PC-3 (cell line): ENCODE data around the gene PRXL2A. TPM values are rescaled to one million over a fixed set of nuclear protein-coding genes. Genes with fewer than 3 reads are reported as not detected.

ENCODE experiments used
- ATAC-seq: fragments of 200-7000 bp; cut with Tn5 transposase; 2 replicates; pipeline ENCODE4 v1.9.1; 2020; ENCODE audit warnings: mild to moderate bottlenecking, moderate library complexity
- BruUV-seq: library from RNA; stranded (reverse); fragments of 400-500 nt; replicated peaks from 2 replicates; lab custom pipeline; 2021; lab: Mats Ljungman, UMichigan
- CTCF ChIA-PET: fragments of 300-600 bp; sonication (Branson Sonifier 250); formaldehyde crosslinking; loops from one replicate; lab custom pipeline; 2022; ENCODE audit warnings: antibody characterized with exemption; lab: Charles Lee
- POLR2A ChIA-PET: fragments of 300-600 bp; sonication (Branson Sonifier 250); formaldehyde crosslinking; loops from one replicate; lab custom pipeline; 2022; ENCODE audit warnings: antibody characterized with exemption; ENCODE audit not compliant: unreplicated experiment; lab: Charles Lee
- DNase-seq: peaks from one replicate; pipeline ENCODE4 v3.0.0-alpha.2; 2015
- H2AFZ ChIP-seq: fragments of 300-600 bp; sonication (generic); 2 replicates; pipeline ENCODE4 v1.6.0; 2016; ENCODE audit warnings: antibody characterized with exemption, low read length
- H3F3A ChIP-seq: fragments of 300-600 bp; sonication (generic); one replicate; pipeline ENCODE4 v1.6.0; 2017; ENCODE audit warnings: antibody characterized with exemption, low read length, control low read depth, mild to moderate bottlenecking; ENCODE audit not compliant: unreplicated experiment
- H3K27ac ChIP-seq: fragments of 300-600 bp; sonication (generic); 2 replicates; pipeline ENCODE4 v1.5.1; 2016; ENCODE audit warnings: mild to moderate bottlenecking, low read length
- H3K27me3 ChIP-seq: fragments of 300-600 bp; sonication (generic); 2 replicates; pipeline ENCODE4 v1.6.1; 2016; ENCODE audit warnings: low read length, mixed read lengths
- H3K36me3 ChIP-seq: fragments of 300-600 bp; sonication (generic); 2 replicates; pipeline ENCODE4 v1.6.1; 2016; ENCODE audit warnings: low read depth, mixed run types, low read length, mixed read lengths
- H3K4me1 ChIP-seq: fragments of 300-600 bp; sonication (generic); 2 replicates; pipeline ENCODE4 v1.5.1; 2016; ENCODE audit warnings: low read length; ENCODE audit not compliant: insufficient read depth
- H3K4me2 ChIP-seq: fragments of 300-600 bp; sonication (generic); 2 replicates; pipeline ENCODE4 v1.6.0; 2016; ENCODE audit warnings: low read length
- H3K4me3 ChIP-seq: fragments of 300-600 bp; sonication (generic); 2 replicates; pipeline ENCODE4 v1.5.1; 2016; ENCODE audit warnings: mild to moderate bottlenecking, low read length, mixed read lengths
- H3K79me2 ChIP-seq: fragments of 300-600 bp; sonication (generic); 2 replicates; pipeline ENCODE4 v1.6.1; 2017; ENCODE audit warnings: low read length, mixed read lengths
- H3K9ac ChIP-seq: fragments of 300-600 bp; sonication (generic); 2 replicates; pipeline ENCODE4 v1.6.0; 2016; ENCODE audit warnings: mild to moderate bottlenecking, low read length
- H3K9me2 ChIP-seq: fragments of 300-600 bp; sonication (generic); replicated peaks from 2 replicates; pipeline ENCODE4 v1.6.1; 2016; ENCODE audit warnings: mixed run types, low read length, mixed read lengths
- H3K9me3 ChIP-seq: fragments of 300-600 bp; sonication (generic); 2 replicates; pipeline ENCODE4 v1.6.1; 2016; ENCODE audit warnings: low read length, mixed read lengths
- H4K20me1 ChIP-seq: fragments of 300-600 bp; sonication (generic); 2 replicates; pipeline ENCODE4 v1.6.1; 2016; ENCODE audit warnings: low read length, mixed read lengths
- CTCF ChIP-seq: fragments of 300-600 bp; sonication (generic); conservative IDR thresholded peaks from 2 replicates; pipeline ENCODE4 v1.5.1; 2017; ENCODE audit warnings: antibody characterized with exemption, low read depth, mild to moderate bottlenecking, low read length
- EZH2 ChIP-seq: fragments of 300-600 bp; sonication (generic); IDR thresholded peaks from one replicate; pipeline ENCODE4 v1.6.1; 2017; ENCODE audit warnings: antibody characterized with exemption, mild to moderate bottlenecking, low read length; ENCODE audit not compliant: unreplicated experiment
- EZH2phosphoT487 ChIP-seq: fragments of 300-600 bp; sonication (generic); IDR thresholded peaks from 2 replicates; pipeline ENCODE4 v1.6.1; 2018; ENCODE audit warnings: mild to moderate bottlenecking, antibody characterized with exemption, low read length, borderline replicate concordance
- intact Hi-C: fragments of 100-400 bp; cut with micrococcal nuclease; formaldehyde crosslinking; loops from 2 replicates; pipeline ENCODE4 v1.9.0; 2023
- total RNA-seq: library from RNA; depleted of rRNA; stranded (reverse); fragments of >200 nt; gene quantifications from 2 replicates; pipeline ENCODE4 v1.2.3, GENCODE V29; 2014

Gene PRXL2A
- total RNA-seq, 1 experiment from 2014 or later, result not detected

GRCh38 chr10:80448209-80448942 is 40.0 kb downstream of the PRXL2A start:
- Histone ChIP-seq H2AFZ (no peak overlapping the region), H3K36me3 (no peaks in the 10 kb centered on the region), H3K9me2 (no peaks in the 10 kb centered on the region), H3F3A (no peaks in the 10 kb centered on the region), H3K4me3 (no peak overlapping the region), H3K27ac (no peak overlapping the region), H3K79me2 (no peaks in the 10 kb centered on the region), H3K9ac (no peak overlapping the region), H3K9me3 (no peaks in the 10 kb centered on the region), H4K20me1 (no peaks in the 10 kb centered on the region), H3K27me3 (no peaks in the 10 kb centered on the region), H3K4me1 (no peaks in the 10 kb centered on the region), H3K4me2 (no peak overlapping the region)
- BruUV-seq, result no TSS peak
- DNase-seq (no peak), ATAC-seq (no peak)
- intact Hi-C loops, result no loop called here
- CTCF ChIA-PET, result no interaction called here
- TF ChIP-seq CTCF, result no peak
- TF ChIP-seq EZH2phosphoT487, result no peak
- TF ChIP-seq EZH2, result no peak
- POLR2A ChIA-PET, result no interaction called here

- no peak overlapping the region for H2AFZ ChIP-seq
- CTCF ChIA-PET, result no interaction called here
- no peak overlapping the region for H3K4me3 ChIP-seq
- H4K20me1 ChIP-seq, result no peaks in the 10 kb centered on the region
- POLR2A ChIA-PET, result no interaction called here
- DNase-seq (no peak), ATAC-seq (no peak)
- no peak overlapping the region for H3K9ac ChIP-seq
- intact Hi-C loops, result no loop called here
- H3K4me1 ChIP-seq, result no peaks in the 10 kb centered on the region
- no peak overlapping the region for H3K4me2 ChIP-seq
- no peaks in the 10 kb centered on the region for H3K79me2 ChIP-seq
- H3F3A ChIP-seq, result no peaks in the 10 kb centered on the region
- no peaks in the 10 kb centered on the region for H3K36me3 ChIP-seq
- H3K9me2 ChIP-seq, result no peaks in the 10 kb centered on the region
- no TSS peak for BruUV-seq
- no peaks in the 10 kb centered on the region for H3K27me3 ChIP-seq
- H3K27ac ChIP-seq, result no peak overlapping the region
- H3K9me3 ChIP-seq, result no peaks in the 10 kb centered on the region
- TF ChIP-seq EZH2phosphoT487 (no peak), CTCF (no peak), EZH2 (no peak)
Measured at GRCh38 chr10:80449520-80449919, 41.2 kb downstream of the PRXL2A start.

- Histone ChIP-seq H4K20me1 (no peaks in the 10 kb centered on the region), H3K4me3 (no peak overlapping the region), H3K9me3 (no peaks in the 10 kb centered on the region), H3K4me2 (no peak overlapping the region), H3K9ac (no peak overlapping the region), H3K9me2 (no peaks in the 10 kb centered on the region), H3F3A (no peaks in the 10 kb centered on the region), H3K36me3 (no peaks in the 10 kb centered on the region), H3K27me3 (no peaks in the 10 kb centered on the region), H3K4me1 (no peaks in the 10 kb centered on the region), H2AFZ (no peak overlapping the region), H3K27ac (no peak overlapping the region), H3K79me2 (no peaks in the 10 kb centered on the region)
- POLR2A ChIA-PET, result no interaction called here
- DNase-seq (no peak), ATAC-seq (no peak)
- intact Hi-C loops, result no loop called here
- CTCF ChIA-PET, result no interaction called here
- TF ChIP-seq EZH2, result no peak
- no peak for TF ChIP-seq CTCF
- no peak for TF ChIP-seq EZH2phosphoT487
- BruUV-seq, result no TSS peak
Measured at GRCh38 chr10:80451132-80451531, 42.8 kb downstream of the PRXL2A start.
